Stomach (tissue), 4 donors: Measurements from ENCODE around the gene GPS2.

Source experiments
- CTCF ChIP-seq, 7 experiments: fragments of 450-650 bp in 4 of 7; fragments of 200-600 bp in 3 of 7; sonication (generic) in 3 of 7; IDR thresholded peaks; one replicate each; pipeline ENCODE4 v1.5.1; 2016 to 2019; ENCODE audit warnings: antibody characterized with exemption in 7 of 7, control low read depth in 2 of 7, mild to moderate bottlenecking in 1 of 7
- EP300 ChIP-seq: sonication (generic); formaldehyde crosslinking; IDR thresholded peaks from one replicate; pipeline ENCODE4 v1.6.1; 2017; ENCODE audit warnings: antibody characterized with exemption
- POLR2A ChIP-seq, 4 donors: fragments of 450-650 bp; IDR thresholded peaks; one replicate each; pipeline ENCODE4 v1.6.1; 2016; ENCODE audit warnings: antibody characterized with exemption in 4 of 4, control low read depth in 2 of 4, mild to moderate bottlenecking in 1 of 4, moderate library complexity in 1 of 4
- POLR2AphosphoS5 ChIP-seq, 3 donors: sonication (generic); formaldehyde crosslinking; IDR thresholded peaks; one replicate each; pipeline ENCODE4 v1.6.1; 2016; ENCODE audit warnings: antibody characterized with exemption in 3 of 3

DNA sequence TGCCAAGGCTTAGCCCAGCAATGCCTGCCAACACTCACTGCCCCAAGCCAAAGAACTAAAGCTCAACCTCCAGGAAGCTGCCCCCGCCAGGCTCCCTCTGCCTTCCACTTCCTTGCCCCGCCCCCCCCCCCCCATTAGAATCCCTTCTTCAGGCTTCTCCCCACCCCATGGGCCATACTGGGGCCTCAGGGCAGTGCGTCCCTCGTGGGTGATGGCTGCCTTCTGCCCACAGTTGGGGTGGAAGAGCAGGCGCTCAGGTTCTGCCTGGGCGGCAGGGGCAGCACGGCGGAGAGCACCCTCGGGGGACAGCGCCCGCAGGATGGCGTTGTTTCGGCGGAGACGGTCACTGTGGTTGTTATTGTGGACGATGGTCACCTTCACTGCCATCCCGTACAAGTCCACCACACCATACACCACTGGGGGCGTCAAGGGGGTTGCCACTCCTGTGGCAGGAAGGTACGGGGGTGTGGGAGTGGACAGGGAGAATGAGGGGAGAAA lies 9.9 kb upstream of the GPS2 start:
- no peak for TF ChIP-seq CTCF (IDR thresholded peaks at IDR 0.05)
- no peak for TF ChIP-seq POLR2A (IDR thresholded peaks at IDR 0.05)
- TF ChIP-seq EP300, result no peak
- TF ChIP-seq POLR2AphosphoS5 (IDR thresholded peaks at IDR 0.05), result no peak
